Measurements from ENCODE around the gene FBLN2.

The FBLN2 gene

DNA sequence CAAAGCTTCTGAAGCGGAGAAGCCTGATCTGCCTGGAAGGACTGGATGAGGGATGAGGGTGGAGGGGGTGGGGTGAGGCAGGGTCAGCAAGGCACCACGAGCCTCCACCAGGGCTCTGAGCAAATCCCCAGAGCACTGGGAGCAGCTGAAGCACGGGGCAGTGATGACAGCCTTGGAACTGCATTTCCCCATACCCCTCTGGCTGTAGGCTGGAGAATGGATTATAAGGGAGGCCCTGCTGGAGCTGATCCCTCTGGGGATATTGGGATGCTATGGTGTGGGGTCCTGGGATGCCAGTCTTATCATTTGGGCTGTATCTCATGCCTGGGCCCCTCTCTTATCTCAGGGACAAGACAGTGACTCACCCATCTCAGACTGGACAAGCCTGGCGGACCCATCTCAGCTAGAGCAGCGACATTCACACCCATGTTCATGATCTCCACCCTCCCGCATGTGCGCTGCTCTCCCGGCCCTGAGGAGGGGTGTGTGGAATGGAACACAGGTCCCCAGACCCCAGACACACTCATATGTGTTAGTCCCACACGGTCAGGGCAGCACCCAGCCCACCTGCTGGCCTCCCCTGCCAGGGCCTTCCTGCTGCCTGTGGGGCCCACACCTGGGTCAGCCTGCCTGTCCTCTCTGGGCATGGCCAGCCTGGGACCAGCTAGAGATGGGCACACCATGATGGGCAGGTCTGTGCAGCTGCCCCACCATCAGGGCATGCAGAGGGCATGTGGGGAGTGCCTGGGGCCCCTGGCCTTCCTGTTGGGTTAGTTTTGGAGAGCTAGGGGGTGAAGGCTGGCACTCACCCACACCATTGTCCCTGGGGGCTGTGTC is 97.1 kb downstream of the FBLN2 start:
- H3K4me3 ChIP-seq (ENCODE audit: low read depth, low read length) = no peak overlapping the region
- TF ChIP-seq, protein P1, sequence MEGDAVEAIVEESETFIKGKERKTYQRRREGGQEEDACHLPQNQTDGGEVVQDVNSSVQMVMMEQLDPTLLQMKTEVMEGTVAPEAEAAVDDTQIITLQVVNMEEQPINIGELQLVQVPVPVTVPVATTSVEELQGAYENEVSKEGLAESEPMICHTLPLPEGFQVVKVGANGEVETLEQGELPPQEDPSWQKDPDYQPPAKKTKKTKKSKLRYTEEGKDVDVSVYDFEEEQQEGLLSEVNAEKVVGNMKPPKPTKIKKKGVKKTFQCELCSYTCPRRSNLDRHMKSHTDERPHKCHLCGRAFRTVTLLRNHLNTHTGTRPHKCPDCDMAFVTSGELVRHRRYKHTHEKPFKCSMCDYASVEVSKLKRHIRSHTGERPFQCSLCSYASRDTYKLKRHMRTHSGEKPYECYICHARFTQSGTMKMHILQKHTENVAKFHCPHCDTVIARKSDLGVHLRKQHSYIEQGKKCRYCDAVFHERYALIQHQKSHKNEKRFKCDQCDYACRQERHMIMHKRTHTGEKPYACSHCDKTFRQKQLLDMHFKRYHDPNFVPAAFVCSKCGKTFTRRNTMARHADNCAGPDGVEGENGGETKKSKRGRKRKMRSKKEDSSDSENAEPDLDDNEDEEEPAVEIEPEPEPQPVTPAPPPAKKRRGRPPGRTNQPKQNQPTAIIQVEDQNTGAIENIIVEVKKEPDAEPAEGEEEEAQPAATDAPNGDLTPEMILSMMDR (IDR thresholded peaks at IDR 0.05; ENCODE audit: low read depth, low read length) = no peak

DNA sequence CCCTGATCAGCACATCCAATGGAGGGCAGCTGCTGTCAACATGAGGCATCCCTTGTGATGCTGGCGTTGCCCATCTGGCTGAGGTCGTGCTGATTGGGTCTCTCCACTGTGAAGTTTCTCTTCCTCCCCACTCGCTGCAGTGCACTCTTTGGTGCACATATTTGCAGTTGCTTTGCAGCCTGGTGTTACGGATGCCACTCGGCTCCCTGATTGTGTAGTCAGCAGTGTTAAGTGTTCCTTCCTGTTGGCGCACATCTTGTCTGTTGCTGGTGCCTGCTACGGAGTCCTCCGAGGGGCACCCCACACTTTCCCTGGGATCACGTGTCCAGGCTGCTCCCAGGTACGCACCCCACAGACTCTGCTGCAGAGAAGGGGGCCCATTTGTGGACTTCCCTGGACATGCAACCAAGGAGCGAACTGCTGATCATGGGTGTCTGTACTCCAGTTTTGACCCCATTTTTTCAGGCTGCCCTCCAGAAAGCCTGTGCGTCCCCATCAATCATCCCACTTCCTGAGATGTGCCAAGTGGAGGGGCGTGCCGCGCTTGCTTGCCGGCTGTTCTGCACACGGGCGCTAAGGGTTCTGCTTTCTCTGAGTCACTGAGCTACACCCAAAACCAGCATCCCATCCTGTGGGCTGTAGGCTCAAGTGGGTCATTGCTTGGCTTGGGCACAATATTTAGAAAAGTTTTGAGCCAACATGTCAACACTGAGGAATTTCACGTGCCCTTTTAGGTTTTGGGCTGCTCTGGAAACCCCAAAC is 98.6 kb downstream of the FBLN2 start:
- TF ChIP-seq, protein P1 (IDR thresholded peaks at IDR 0.05; ENCODE audit: low read depth, low read length) = no peak
- no peak overlapping the region for H3K4me3 ChIP-seq (ENCODE audit: low read depth, low read length)

DNA sequence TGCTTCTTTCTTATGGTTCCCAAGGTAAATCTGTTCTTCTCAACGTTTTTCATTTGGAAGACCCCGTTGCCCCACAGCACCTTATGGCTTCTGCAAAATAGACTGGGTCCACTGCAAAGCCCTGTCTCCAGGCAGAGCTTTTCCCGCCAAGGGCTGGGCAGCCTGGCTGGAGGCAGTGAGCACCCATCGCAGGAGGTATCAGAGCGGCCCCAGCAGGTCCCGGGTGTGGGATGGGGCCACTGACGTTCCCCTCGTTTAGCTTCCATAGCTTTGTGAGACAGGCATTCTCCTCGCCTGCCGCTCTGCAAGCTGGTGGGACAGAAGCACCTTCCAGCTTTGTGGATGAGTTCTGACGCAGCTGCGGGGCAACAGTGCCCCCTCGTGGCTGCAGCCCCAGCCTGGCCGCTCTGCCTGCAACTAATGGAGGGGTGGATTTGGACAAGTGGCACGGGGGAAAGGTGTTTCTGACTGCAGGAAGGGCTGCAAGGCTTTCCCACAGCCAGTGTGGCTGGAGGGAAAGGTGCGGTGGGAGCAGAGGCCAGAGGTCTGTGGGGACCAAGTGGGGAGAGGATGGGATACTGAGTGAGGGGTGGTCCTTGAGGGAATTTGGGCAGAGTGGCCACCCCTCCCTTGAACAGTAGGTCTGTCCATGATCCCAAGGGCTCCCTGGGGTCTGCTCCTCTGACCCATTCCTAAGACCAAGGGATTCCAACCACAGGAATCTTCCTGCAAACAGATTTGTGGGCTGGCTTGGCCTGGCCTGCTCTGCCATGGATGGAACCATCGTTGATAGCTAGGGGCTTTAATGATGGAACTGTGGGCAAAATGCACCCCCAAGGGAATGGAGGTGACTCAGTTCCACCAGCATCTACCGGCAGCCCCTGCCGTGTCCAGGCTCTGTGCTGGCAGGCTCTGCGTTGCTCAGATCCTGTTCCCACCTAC is 99.4 kb downstream of the FBLN2 start:
- H3K4me3 ChIP-seq (ENCODE audit: low read depth, low read length) = no peak overlapping the region
- TF ChIP-seq, protein P1 (IDR thresholded peaks at IDR 0.05; ENCODE audit: low read depth, low read length) = peak; percentile 99

DNA sequence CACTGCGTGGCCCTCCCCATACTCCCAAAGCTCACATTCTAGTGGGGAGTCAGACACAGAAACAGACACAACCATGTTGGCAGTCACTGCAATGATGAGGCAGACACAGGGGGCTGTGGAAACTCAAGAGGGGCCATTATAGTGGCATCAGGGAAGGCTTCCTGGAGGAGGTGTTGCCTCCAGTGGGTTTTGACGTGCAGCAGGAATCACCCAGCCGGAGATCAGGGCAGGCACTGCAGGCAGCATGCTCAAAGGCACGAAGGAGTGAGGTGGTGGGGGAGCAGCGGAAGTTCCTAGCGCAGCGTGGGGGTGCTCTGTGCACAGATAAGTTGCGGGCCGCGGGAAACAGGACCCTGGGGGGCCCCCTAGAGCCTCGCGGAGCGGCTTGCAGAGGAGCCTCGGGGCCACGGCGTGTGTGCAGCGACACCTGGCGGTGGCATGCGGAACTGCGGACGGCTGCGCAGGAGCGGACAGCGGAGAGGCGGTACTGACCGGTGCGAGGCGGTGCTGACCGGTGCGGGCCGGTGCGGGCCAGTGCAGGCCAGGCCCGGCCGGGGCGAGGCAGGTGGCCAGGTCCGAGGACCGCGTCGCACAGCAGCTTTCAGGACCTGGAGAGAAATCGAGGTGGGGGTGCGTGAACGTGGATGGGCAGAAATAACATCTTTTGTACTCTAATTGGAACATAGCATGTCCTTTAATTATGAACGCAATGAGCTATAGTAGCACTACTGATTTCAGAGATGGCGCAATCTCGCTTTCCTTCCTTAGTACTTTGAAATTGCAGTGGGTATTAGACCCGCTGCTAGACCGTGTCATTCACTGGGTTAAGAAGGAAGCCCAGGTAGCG is 101.5 kb downstream of the FBLN2 start:
- TF ChIP-seq, protein P1 (IDR thresholded peaks at IDR 0.05; ENCODE audit: low read depth, low read length) = peak; percentile 99
- H3K4me3 ChIP-seq (ENCODE audit: low read depth, low read length) = no peak overlapping the region

GRCh38 chr3:13651057-13651400 is 102.1 kb downstream of the FBLN2 start:
- no peak overlapping the region for H3K4me3 ChIP-seq (ENCODE audit: low read depth, low read length)
- TF ChIP-seq, protein P1 (IDR thresholded peaks at IDR 0.05; ENCODE audit: low read depth, low read length) = no peak

DNA sequence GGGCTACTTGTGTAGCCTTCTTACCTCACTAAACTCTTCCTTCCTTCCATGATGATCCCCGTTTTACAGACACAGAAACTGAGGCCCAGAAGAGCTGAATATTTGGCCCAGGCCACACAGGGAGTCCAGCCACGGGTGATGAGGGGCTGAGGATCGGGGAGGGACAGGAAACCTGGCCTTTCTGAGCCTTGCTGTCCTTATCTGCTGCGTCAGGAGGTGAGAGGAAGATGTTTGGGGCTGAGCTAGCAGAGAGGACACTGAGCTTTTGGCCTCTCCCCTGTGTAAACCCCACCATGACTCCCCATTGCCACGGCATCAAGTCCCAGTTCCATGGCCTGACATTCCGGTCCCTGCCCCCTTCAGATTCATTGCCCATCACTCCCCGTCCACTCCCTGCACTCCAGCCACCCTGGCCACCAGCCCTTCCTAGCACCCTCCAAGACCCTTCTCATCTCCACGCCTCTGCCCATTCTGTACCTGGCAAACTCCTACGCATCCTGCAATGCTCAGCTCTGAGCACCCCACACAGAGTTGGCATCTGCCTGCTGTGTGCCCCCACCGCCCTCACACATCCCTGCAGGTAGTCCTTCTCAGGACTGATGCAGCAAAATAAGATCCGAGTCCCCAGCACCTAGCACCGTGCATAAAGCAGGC is 103.0 kb downstream of the FBLN2 start:
- no peak overlapping the region for H3K4me3 ChIP-seq (ENCODE audit: low read depth, low read length)
- TF ChIP-seq, protein P1 (IDR thresholded peaks at IDR 0.05; ENCODE audit: low read depth, low read length) = no peak
